Measurements from ENCODE around the gene TCF21. TPM values are rescaled to one million over a fixed set of nuclear protein-coding genes. Genes with fewer than 3 reads are reported as not detected.
A peak's percentile ranks its signal among the peaks of the same experiment; 100 is the strongest.
"Not testable (repeated sequence)": the region's sequence is repeated elsewhere in the genome, so short reads cannot be mapped to it uniquely, and the experiment has no call there.

TCF21 gene
- total RNA-seq, 1 donor from 2014 or later: 56.2 TPM

DNA sequence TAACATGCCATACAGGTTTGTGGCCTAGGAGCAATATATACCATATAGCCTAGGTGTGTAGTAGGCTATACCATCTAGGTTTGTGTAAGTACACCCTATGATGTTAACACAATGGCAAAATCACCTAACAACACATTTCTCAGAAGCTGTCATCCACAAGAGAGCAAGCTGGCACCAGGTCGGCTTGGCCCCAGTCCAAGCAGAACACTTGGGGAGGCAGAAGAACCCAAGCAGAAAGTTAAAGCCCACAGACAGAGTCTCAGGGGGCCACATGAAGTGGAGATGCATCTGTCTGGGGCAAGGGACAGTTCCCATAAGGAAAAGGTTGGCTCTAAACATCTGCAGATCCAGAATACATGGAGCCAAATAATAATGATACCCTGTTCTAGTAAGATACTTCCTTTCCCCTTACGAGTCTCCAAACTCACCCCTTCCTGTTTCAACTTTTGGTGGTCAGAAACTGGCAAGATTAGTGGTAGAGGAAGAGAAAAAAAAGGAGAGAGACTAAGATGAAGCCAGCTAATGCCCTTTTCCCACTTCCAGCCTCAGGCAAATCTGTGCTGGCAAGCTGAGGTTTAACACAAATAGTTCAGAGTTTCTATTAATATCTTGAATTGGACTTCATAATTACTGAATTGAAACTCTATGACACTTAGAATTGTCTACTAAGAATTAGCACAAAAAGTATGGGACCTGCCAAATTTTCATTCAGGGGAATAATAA is 29.5 kb downstream of the TCF21 start:
- no peak for TF ChIP-seq CTCF (IDR thresholded peaks at IDR 0.05)
- H3K36me3 ChIP-seq: no peaks in the 10 kb centered on the region
- no peak for DNase-seq
- H3K9me3 ChIP-seq: peaks cover 6% of the 10 kb centered on the region
- H3K27me3 ChIP-seq: no peaks in the 10 kb centered on the region
- intact Hi-C loops (cut with DNase I): loop anchor here (5.0 kb wide), 1 partner anchor 351 kb away; no protein-coding TSS in a partner anchor
- no peak overlapping the region for H3K4me3 ChIP-seq
- no peaks in the 10 kb centered on the region for H3K4me1 ChIP-seq
- no peak overlapping the region for H3K27ac ChIP-seq
- ATAC-seq: no peak

DNA sequence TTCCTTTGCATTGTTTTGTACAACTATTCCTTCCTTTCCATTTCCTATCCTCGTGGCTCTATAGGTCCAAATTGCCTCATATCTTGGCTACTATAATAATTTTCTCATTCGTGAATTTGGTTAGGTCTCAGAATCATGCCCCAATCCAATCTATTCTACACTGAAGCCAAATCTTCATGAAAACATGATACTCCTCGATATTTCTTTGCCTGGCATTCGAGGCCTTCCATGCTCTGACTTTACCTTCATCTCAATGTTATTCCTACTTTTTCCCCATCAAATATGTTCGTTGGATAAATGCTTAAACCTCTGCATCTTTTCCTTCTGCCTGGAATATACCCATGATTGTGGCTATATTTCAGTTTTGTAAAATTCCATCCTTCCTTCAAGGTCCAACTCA is 30.4 kb downstream of the TCF21 start:
- H3K9me3 ChIP-seq: no peaks in the 10 kb centered on the region
- H3K4me1 ChIP-seq: no peaks in the 10 kb centered on the region
- DNase-seq: no peak
- no peak for ATAC-seq
- no peaks in the 10 kb centered on the region for H3K27me3 ChIP-seq
- TF ChIP-seq CTCF (IDR thresholded peaks at IDR 0.05): no peak
- no peak overlapping the region for H3K27ac ChIP-seq
- H3K36me3 ChIP-seq: no peaks in the 10 kb centered on the region
- H3K4me3 ChIP-seq: no peak overlapping the region
- intact Hi-C loops (cut with DNase I): loop anchor here (5.0 kb wide), 1 partner anchor 352 kb away; no protein-coding TSS in a partner anchor

- no peak overlapping the region for H3K4me3 ChIP-seq
- intact Hi-C loops (cut with DNase I): loop anchor here (5.0 kb wide), 1 partner anchor 176 kb away; no protein-coding TSS in a partner anchor
- no peak overlapping the region for H3K27ac ChIP-seq
- no peaks in the 10 kb centered on the region for H3K36me3 ChIP-seq
- peak; percentile 84 for ATAC-seq
- DNase-seq: peak; percentile 69
- TF ChIP-seq CTCF (IDR thresholded peaks at IDR 0.05): peak; percentile 85
- H3K4me1 ChIP-seq: no peaks in the 10 kb centered on the region
- no peaks in the 10 kb centered on the region for H3K9me3 ChIP-seq
- peaks cover 1% of the 10 kb centered on the region for H3K27me3 ChIP-seq
Measured at GRCh38 chr6:133921249-133921859, 32.4 kb downstream of the TCF21 start.

- H3K9me3 ChIP-seq: no peaks in the 10 kb centered on the region
- ATAC-seq: peak; percentile 97
- no peaks in the 10 kb centered on the region for H3K4me1 ChIP-seq
- DNase-seq: no peak
- no peak overlapping the region for H3K4me3 ChIP-seq
- H3K36me3 ChIP-seq: no peaks in the 10 kb centered on the region
- no peak overlapping the region for H3K27ac ChIP-seq
- intact Hi-C loops (cut with DNase I): loop anchor here (5.0 kb wide), 1 partner anchor 173 kb away; no protein-coding TSS in a partner anchor
- peak; percentile 85 for TF ChIP-seq CTCF (IDR thresholded peaks at IDR 0.05)
- H3K27me3 ChIP-seq: peaks cover 11% of the 10 kb centered on the region
Measured at GRCh38 chr6:133923938-133924593, 35.2 kb downstream of the TCF21 start.

DNA sequence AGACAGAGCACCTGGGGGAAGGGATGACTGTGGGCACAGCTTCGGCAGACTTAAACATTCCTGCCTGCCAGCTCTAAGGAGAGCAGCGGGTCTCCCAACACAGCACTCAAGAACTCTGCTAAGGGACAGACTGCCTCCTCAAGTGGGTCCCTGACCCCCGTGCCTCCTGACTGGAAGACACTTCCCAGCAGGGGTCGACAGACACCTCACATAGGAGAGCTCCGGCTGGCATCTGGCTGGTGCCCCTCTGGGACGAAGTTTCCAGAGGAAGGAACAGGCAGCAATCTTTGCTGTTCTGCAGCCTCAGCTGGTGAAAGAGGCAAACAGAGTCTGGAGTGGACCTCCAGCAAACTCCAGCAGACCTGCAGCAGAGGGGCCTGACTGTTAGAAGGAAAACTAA is 42.3 kb downstream of the TCF21 start:
- DNase-seq; intact Hi-C loops (cut with DNase I); H3K27ac ChIP-seq; H3K36me3 ChIP-seq; H3K9me3 ChIP-seq; H3K4me3 ChIP-seq; ATAC-seq; H3K4me1 ChIP-seq: not testable (repeated sequence)
- peaks cover 11% of the 10 kb centered on the region for H3K27me3 ChIP-seq

DNA sequence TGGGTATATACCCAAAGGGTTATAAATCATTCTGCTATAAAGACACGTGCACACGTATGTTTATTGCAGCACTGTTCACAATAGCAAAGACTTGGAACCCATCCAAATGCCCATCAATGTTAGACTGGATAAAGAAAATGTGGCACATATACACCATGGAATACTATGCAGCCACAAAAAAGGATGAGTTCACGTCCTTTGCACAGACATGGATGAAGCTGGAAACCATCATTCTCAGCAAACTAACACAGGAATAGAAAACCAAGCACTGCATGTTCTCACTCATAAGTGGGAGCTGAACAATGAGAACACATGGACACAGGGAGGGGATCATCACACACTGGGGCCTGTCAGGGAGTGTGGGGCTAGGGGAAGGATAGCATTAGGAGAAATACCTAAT is 47.4 kb downstream of the TCF21 start:
- H3K4me1 ChIP-seq; H3K9me3 ChIP-seq; ATAC-seq; H3K27ac ChIP-seq; DNase-seq; H3K36me3 ChIP-seq; intact Hi-C loops (cut with DNase I); H3K4me3 ChIP-seq; H3K27me3 ChIP-seq: not testable (repeated sequence)

All from upper lobe of right lung (tissue), 1 donor.